Subcutaneous abdominal adipose tissue (tissue), 5 donors: ENCODE results near the gene CCNJ.

Experiments used
- H3K27ac ChIP-seq: one replicate; pipeline ENCODE4 v1.7.0; 2013; ENCODE audit warnings: low read depth, mild to moderate bottlenecking, inconsistent platforms, low read length, moderate library complexity
- H3K27me3 ChIP-seq, 5 donors: one replicate each; pipeline ENCODE4 v1.7.0; 2013; ENCODE audit warnings: low read length in 5 of 5, inconsistent platforms in 1 of 5; ENCODE audit not compliant: control insufficient read depth in 5 of 5, insufficient read depth in 4 of 5
- H3K36me3 ChIP-seq, 5 donors: one replicate each; pipeline ENCODE4 v1.7.0; 2013; ENCODE audit warnings: low read length in 5 of 5; ENCODE audit not compliant: control insufficient read depth in 5 of 5, insufficient read depth in 5 of 5
- H3K4me1 ChIP-seq, 5 donors: one replicate each; pipeline ENCODE4 v1.7.0; 2013; ENCODE audit warnings: low read length in 5 of 5, mild to moderate bottlenecking in 3 of 5, moderate library complexity in 1 of 5; ENCODE audit not compliant: control insufficient read depth in 5 of 5, insufficient read depth in 5 of 5
- H3K4me3 ChIP-seq, 5 donors: one replicate each; pipeline ENCODE4 v1.7.0; 2013; ENCODE audit warnings: low read length in 5 of 5, low read depth in 1 of 5
- H3K9ac ChIP-seq, 5 donors: one replicate each; pipeline ENCODE4 v1.7.0; 2013; ENCODE audit warnings: low read length in 5 of 5, mild to moderate bottlenecking in 4 of 5, moderate library complexity in 3 of 5
- H3K9me3 ChIP-seq, 5 donors: one replicate each; pipeline ENCODE4 v1.7.0; 2013; ENCODE audit warnings: low read length in 5 of 5; ENCODE audit not compliant: control insufficient read depth in 5 of 5
- donor health status: healthy.
- donor health status: healthy.
- donor health status: healthy.
- donor health status: healthy.
- donor health status: healthy.

The CCNJ gene

GRCh38 chr10:96049340-96049739, 6.0 kb downstream of the CCNJ start:
- no peaks in the 10 kb centered on the region for H3K27me3 ChIP-seq
- H3K4me3 ChIP-seq, result no peak overlapping the region
- peaks cover 0 to 22% (median 3%) of the 10 kb centered on the region in 5 donors for H3K36me3 ChIP-seq
- H3K27ac ChIP-seq, result no peak overlapping the region
- no peaks in the 10 kb centered on the region for H3K9me3 ChIP-seq
- peaks cover 0 to 11% (median 11%) of the 10 kb centered on the region in 5 donors for H3K4me1 ChIP-seq
- no peak overlapping the region for H3K9ac ChIP-seq

- Histone ChIP-seq H3K27ac (no peak overlapping the region), H3K36me3 (peaks cover 18 to 32% (median 22%) of the 10 kb centered on the region in 5 donors), H3K9me3 (no peaks in the 10 kb centered on the region), H3K9ac (no peak overlapping the region), H3K27me3 (no peaks in the 10 kb centered on the region), H3K4me1 (peaks cover 0 to 4% (median 0%) of the 10 kb centered on the region in 5 donors), H3K4me3 (no peak overlapping the region)
Measured at GRCh38 chr10:96053985-96054384, 10.6 kb downstream of the CCNJ start.

GRCh38 chr10:96056787-96057186, 13.4 kb downstream of the CCNJ start:
- Histone ChIP-seq H3K36me3 (peaks cover 20 to 35% (median 29%) of the 10 kb centered on the region in 5 donors), H3K4me3 (no peak overlapping the region), H3K9ac (no peak overlapping the region), H3K27ac (no peak overlapping the region), H3K27me3 (no peaks in the 10 kb centered on the region), H3K4me1 (peaks cover 0 to 4% (median 0%) of the 10 kb centered on the region in 5 donors), H3K9me3 (no peaks in the 10 kb centered on the region)

GRCh38 chr10:96061232-96061631, 17.8 kb downstream of the CCNJ start:
- Histone ChIP-seq H3K36me3 (peaks cover 24 to 38% (median 29%) of the 10 kb centered on the region in 5 donors), H3K27me3 (no peaks in the 10 kb centered on the region), H3K9ac (no peak overlapping the region), H3K27ac (no peak overlapping the region), H3K4me3 (no peak overlapping the region), H3K4me1 (no peaks in the 10 kb centered on the region), H3K9me3 (no peaks in the 10 kb centered on the region)

- no peak overlapping the region for H3K4me3 ChIP-seq
- peaks cover 0 to 12% (median 0%) of the 10 kb centered on the region in 5 donors for H3K36me3 ChIP-seq
- no peaks in the 10 kb centered on the region for H3K4me1 ChIP-seq
- H3K27ac ChIP-seq, result no peak overlapping the region
- H3K27me3 ChIP-seq, result no peaks in the 10 kb centered on the region
- no peak overlapping the region for H3K9ac ChIP-seq
- no peaks in the 10 kb centered on the region for H3K9me3 ChIP-seq
Measured at GRCh38 chr10:96072674-96073073, 29.3 kb downstream of the CCNJ start.

- peaks cover 0 to 13% (median 0%) of the 10 kb centered on the region in 5 donors for H3K36me3 ChIP-seq
- no peaks in the 10 kb centered on the region for H3K27me3 ChIP-seq
- H3K27ac ChIP-seq, result no peak overlapping the region
- no peaks in the 10 kb centered on the region for H3K9me3 ChIP-seq
- H3K9ac ChIP-seq, result no peak overlapping the region
- H3K4me1 ChIP-seq, result no peaks in the 10 kb centered on the region
- no peak overlapping the region for H3K4me3 ChIP-seq
Measured at GRCh38 chr10:96073722-96074121, 30.3 kb downstream of the CCNJ start.

GRCh38 chr10:96074776-96075175, 31.4 kb downstream of the CCNJ start:
- H3K4me1 ChIP-seq, result no peaks in the 10 kb centered on the region
- H3K27me3 ChIP-seq, result no peaks in the 10 kb centered on the region
- no peak overlapping the region for H3K27ac ChIP-seq

GRCh38 chr10:96075977-96076376, 32.6 kb downstream of the CCNJ start:
- no peaks in the 10 kb centered on the region for H3K27me3 ChIP-seq
- H3K4me1 ChIP-seq, result no peaks in the 10 kb centered on the region
- peaks cover 0 to 31% (median 2%) of the 10 kb centered on the region in 5 donors for H3K36me3 ChIP-seq
- H3K9me3 ChIP-seq, result no peaks in the 10 kb centered on the region
- H3K27ac ChIP-seq, result no peak overlapping the region
- H3K4me3 ChIP-seq, result no peak overlapping the region
- H3K9ac ChIP-seq, result no peak overlapping the region

More at GRCh38 chr10:96074776-96075175, 31.4 kb downstream of the CCNJ start:
- Histone ChIP-seq H3K36me3 (peaks cover 0 to 22% (median 0%) of the 10 kb centered on the region in 5 donors), H3K9ac (no peak overlapping the region), H3K4me3 (no peak overlapping the region), H3K9me3 (no peaks in the 10 kb centered on the region)

- Histone ChIP-seq H3K4me3 (no peak overlapping the region), H3K9ac (no peak overlapping the region), H3K4me1 (no peaks in the 10 kb centered on the region), H3K27ac (no peak overlapping the region), H3K9me3 (no peaks in the 10 kb centered on the region), H3K36me3 (peaks cover 0 to 35% (median 6%) of the 10 kb centered on the region in 5 donors), H3K27me3 (no peaks in the 10 kb centered on the region)
Measured at GRCh38 chr10:96077156-96077555, 33.8 kb downstream of the CCNJ start.

GRCh38 chr10:96082153-96082552, 38.8 kb downstream of the CCNJ start:
- Histone ChIP-seq H3K36me3 (peaks cover 0 to 32% (median 14%) of the 10 kb centered on the region in 5 donors), H3K27me3 (no peaks in the 10 kb centered on the region), H3K9me3 (no peaks in the 10 kb centered on the region), H3K9ac (no peak overlapping the region), H3K4me1 (no peaks in the 10 kb centered on the region), H3K27ac (no peak overlapping the region), H3K4me3 (no peak overlapping the region)

- Histone ChIP-seq H3K27ac (no peak overlapping the region), H3K36me3 (peaks cover 0 to 31% (median 14%) of the 10 kb centered on the region in 5 donors), H3K4me3 (no peak overlapping the region), H3K9ac (no peak overlapping the region), H3K27me3 (no peaks in the 10 kb centered on the region), H3K4me1 (no peaks in the 10 kb centered on the region), H3K9me3 (no peaks in the 10 kb centered on the region)
Measured at GRCh38 chr10:96082748-96083147, 39.4 kb downstream of the CCNJ start.
